Osteoblast (primary cell): ENCODE data around the gene MSANTD1. TPM values are rescaled to one million over a fixed set of nuclear protein-coding genes. Genes with fewer than 3 reads are reported as not detected.

Experiments
- DNase-seq: peaks from one replicate; pipeline ENCODE4 v3.0.0; 2011; ENCODE audit warnings: low spot score, mixed read lengths; ENCODE audit not compliant: insufficient read length; ENCODE audit errors: missing footprints
- H2AFZ ChIP-seq: 2 replicates; pipeline ENCODE4 v1.6.0; 2011; ENCODE audit warnings: mild to moderate bottlenecking, low read length
- H3K27ac ChIP-seq: 2 replicates; pipeline ENCODE4 v1.5.1; 2011; ENCODE audit warnings: mild to moderate bottlenecking, low read depth, low read length, moderate library complexity
- H3K27me3 ChIP-seq: 2 replicates; pipeline ENCODE4 v1.6.0; 2012; ENCODE audit warnings: mild to moderate bottlenecking, control low read depth, inconsistent platforms, low read length, moderate library complexity; ENCODE audit not compliant: insufficient read depth
- H3K36me3 ChIP-seq: 2 replicates; pipeline ENCODE4 v1.5.1; 2011; ENCODE audit warnings: mild to moderate bottlenecking, low read length, control low read depth, moderate library complexity; ENCODE audit not compliant: insufficient read depth
- H3K4me1 ChIP-seq: 2 replicates; pipeline ENCODE4 v1.5.1; 2011; ENCODE audit warnings: mild to moderate bottlenecking, low read length, control low read depth, moderate library complexity; ENCODE audit not compliant: insufficient read depth
- H3K4me2 ChIP-seq: 2 replicates; pipeline ENCODE4 v1.6.0; 2011; ENCODE audit warnings: mild to moderate bottlenecking, low read length; ENCODE audit not compliant: insufficient read depth
- H3K4me3 ChIP-seq: fragments of 200-600 bp; sonication (generic); 3 replicates; pipeline ENCODE4 v1.5.1; 2012; ENCODE audit warnings: mild to moderate bottlenecking, low read length, inconsistent platforms; ENCODE audit not compliant: insufficient read depth
- H3K79me2 ChIP-seq: 2 replicates; pipeline ENCODE4 v1.6.0; 2012; ENCODE audit warnings: mild to moderate bottlenecking, low read length, control low read depth, inconsistent platforms; ENCODE audit not compliant: insufficient read depth
- H3K9me3 ChIP-seq: 2 replicates; pipeline ENCODE4 v1.5.1; 2011; ENCODE audit warnings: low read depth, low read length, control low read depth
- H4K20me1 ChIP-seq: 2 replicates; pipeline ENCODE4 v1.6.0; 2012; ENCODE audit warnings: mild to moderate bottlenecking, low read length, control low read depth; ENCODE audit not compliant: insufficient read depth
- CTCF ChIP-seq: IDR thresholded peaks from 2 replicates; pipeline ENCODE4 v1.5.1; 2011; ENCODE audit warnings: mild to moderate bottlenecking, low read depth, low read length, moderate library complexity; ENCODE audit errors: extremely low read depth
- total RNA-seq: library from RNA; depleted of rRNA; stranded (reverse); fragments of >200 nt; gene quantifications from 2 replicates; pipeline ENCODE4 v1.2.3, GENCODE V29; 2012

Gene MSANTD1
- total RNA-seq, 1 donor, result 0.72 TPM

GRCh38 chr4:3226944-3227343 lies 22.0 kb upstream of the MSANTD1 start:
- no peaks in the 10 kb centered on the region for H3K79me2 ChIP-seq
- no peak overlapping the region for H3K27ac ChIP-seq
- no peak for TF ChIP-seq CTCF
- no peaks in the 10 kb centered on the region for H3K27me3 ChIP-seq
- H3K4me2 ChIP-seq, result no peak overlapping the region
- no peaks in the 10 kb centered on the region for H3K4me1 ChIP-seq
- no peaks in the 10 kb centered on the region for H3K9me3 ChIP-seq
- H4K20me1 ChIP-seq, result no peaks in the 10 kb centered on the region
- DNase-seq, result peak; percentile 11
- H2AFZ ChIP-seq, result no peak overlapping the region
- H3K36me3 ChIP-seq, result peaks cover 65% of the 10 kb centered on the region
- no peak overlapping the region for H3K4me3 ChIP-seq

- no peaks in the 10 kb centered on the region for H3K9me3 ChIP-seq
- no peaks in the 10 kb centered on the region for H4K20me1 ChIP-seq
- no peak overlapping the region for H3K4me3 ChIP-seq
- no peaks in the 10 kb centered on the region for H3K4me1 ChIP-seq
- H3K36me3 ChIP-seq, result peaks cover 64% of the 10 kb centered on the region
- no peak overlapping the region for H3K27ac ChIP-seq
- no peaks in the 10 kb centered on the region for H3K79me2 ChIP-seq
- no peaks in the 10 kb centered on the region for H3K27me3 ChIP-seq
- peak; percentile 86 for DNase-seq
- no peak overlapping the region for H3K4me2 ChIP-seq
- no peak overlapping the region for H2AFZ ChIP-seq
- TF ChIP-seq CTCF, result no peak
These were observed 20.9 kb upstream of the MSANTD1 start for GRCh38 chr4:3227878-3228675.

GRCh38 chr4:3228881-3229280 lies 20.1 kb upstream of the MSANTD1 start:
- Histone ChIP-seq H3K9me3 (no peaks in the 10 kb centered on the region), H2AFZ (no peak overlapping the region), H4K20me1 (no peaks in the 10 kb centered on the region), H3K27ac (no peak overlapping the region), H3K4me2 (no peak overlapping the region), H3K36me3 (peaks cover 62% of the 10 kb centered on the region), H3K4me3 (no peak overlapping the region), H3K4me1 (no peaks in the 10 kb centered on the region), H3K79me2 (no peaks in the 10 kb centered on the region), H3K27me3 (no peaks in the 10 kb centered on the region)
- peak; percentile 43 for DNase-seq
- no peak for TF ChIP-seq CTCF

- no peak overlapping the region for H2AFZ ChIP-seq
- no peaks in the 10 kb centered on the region for H4K20me1 ChIP-seq
- H3K9me3 ChIP-seq, result no peaks in the 10 kb centered on the region
- H3K36me3 ChIP-seq, result peaks cover 60% of the 10 kb centered on the region
- H3K27ac ChIP-seq, result no peak overlapping the region
- no peak for TF ChIP-seq CTCF
- no peaks in the 10 kb centered on the region for H3K27me3 ChIP-seq
- no peaks in the 10 kb centered on the region for H3K79me2 ChIP-seq
- H3K4me2 ChIP-seq, result no peak overlapping the region
- H3K4me1 ChIP-seq, result no peaks in the 10 kb centered on the region
- peak; percentile 42 for DNase-seq
- H3K4me3 ChIP-seq, result no peak overlapping the region
These were observed 19.6 kb upstream of the MSANTD1 start for GRCh38 chr4:3229328-3229727.
